Panc1 (cell line): Measurements from ENCODE around the gene SMIM7.

ENCODE experiments used
- CTCF ChIP-seq: fragments of 450-650 bp; IDR thresholded peaks from 2 replicates; pipeline ENCODE4 v1.5.1; 2017; ENCODE audit warnings: mild to moderate bottlenecking
- TF ChIP-seq, protein P1 (sequence below), 2 experiments: IDR thresholded peaks; 2 replicates each; pipeline ENCODE4 v1.6.1; 2011 to 2012; ENCODE audit warnings: low read depth in 2 of 2, control low read depth in 1 of 2, low read length in 1 of 2, mild to moderate bottlenecking in 1 of 2, moderate library complexity in 1 of 2; ENCODE audit not compliant: insufficient read depth in 1 of 2

DNA sequence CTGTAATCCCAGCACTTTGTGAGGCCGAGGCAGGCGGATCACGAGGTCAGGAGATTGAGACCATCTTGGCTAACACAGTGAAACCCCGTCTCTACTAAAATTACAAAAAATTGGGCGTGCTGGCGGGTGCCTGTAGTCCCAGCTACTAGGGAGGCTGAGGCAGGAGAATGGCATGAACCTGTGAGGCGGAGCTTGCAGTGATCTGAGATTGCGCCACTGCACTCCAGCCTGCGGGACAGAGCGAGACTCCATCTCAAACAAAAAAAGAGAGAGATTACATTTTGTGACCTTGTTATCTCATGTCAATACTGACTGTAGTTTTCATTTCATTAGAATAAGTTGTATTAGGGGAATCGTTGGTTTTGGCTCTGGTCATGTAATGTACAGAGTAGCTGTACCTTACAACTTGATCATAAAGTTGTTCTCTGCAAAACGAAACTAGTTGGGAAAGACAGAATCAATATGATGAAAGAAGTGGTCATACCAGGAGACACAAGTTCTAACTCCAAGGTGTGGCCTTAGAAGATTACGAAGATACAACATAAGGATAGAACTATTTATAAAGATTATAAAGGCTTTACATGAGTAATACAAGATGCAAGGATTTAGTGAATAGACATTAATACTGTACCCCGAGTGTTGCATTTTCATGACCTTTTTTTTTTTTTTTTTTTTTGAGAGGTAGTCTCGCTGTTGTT lies 16.3 kb upstream of the SMIM7 start:
- TF ChIP-seq CTCF: no peak
- TF ChIP-seq, protein P1, sequence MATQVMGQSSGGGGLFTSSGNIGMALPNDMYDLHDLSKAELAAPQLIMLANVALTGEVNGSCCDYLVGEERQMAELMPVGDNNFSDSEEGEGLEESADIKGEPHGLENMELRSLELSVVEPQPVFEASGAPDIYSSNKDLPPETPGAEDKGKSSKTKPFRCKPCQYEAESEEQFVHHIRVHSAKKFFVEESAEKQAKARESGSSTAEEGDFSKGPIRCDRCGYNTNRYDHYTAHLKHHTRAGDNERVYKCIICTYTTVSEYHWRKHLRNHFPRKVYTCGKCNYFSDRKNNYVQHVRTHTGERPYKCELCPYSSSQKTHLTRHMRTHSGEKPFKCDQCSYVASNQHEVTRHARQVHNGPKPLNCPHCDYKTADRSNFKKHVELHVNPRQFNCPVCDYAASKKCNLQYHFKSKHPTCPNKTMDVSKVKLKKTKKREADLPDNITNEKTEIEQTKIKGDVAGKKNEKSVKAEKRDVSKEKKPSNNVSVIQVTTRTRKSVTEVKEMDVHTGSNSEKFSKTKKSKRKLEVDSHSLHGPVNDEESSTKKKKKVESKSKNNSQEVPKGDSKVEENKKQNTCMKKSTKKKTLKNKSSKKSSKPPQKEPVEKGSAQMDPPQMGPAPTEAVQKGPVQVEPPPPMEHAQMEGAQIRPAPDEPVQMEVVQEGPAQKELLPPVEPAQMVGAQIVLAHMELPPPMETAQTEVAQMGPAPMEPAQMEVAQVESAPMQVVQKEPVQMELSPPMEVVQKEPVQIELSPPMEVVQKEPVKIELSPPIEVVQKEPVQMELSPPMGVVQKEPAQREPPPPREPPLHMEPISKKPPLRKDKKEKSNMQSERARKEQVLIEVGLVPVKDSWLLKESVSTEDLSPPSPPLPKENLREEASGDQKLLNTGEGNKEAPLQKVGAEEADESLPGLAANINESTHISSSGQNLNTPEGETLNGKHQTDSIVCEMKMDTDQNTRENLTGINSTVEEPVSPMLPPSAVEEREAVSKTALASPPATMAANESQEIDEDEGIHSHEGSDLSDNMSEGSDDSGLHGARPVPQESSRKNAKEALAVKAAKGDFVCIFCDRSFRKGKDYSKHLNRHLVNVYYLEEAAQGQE (IDR thresholded peaks at IDR 0.05; ENCODE audit: insufficient read depth in 1 of 2, low read depth in 2 of 2, low read length in 1 of 2): no peak
